GM12878 (cell line): Measurements from ENCODE around the gene SORCS2. TPM values are rescaled to one million over a fixed set of nuclear protein-coding genes. Genes with fewer than 3 reads are reported as not detected.

Source experiments
- ATAC-seq: fragments of 200-7000 bp; cut with Tn5 transposase; 3 replicates; pipeline ENCODE4 v1.9.1; 2020; ENCODE audit warnings: mild to moderate bottlenecking, moderate library complexity
- BruUV-seq: library from RNA; stranded (reverse); fragments of 400-500 nt; replicated peaks from 2 replicates; lab custom pipeline; 2021; lab: Mats Ljungman, UMichigan
- CTCF ChIA-PET: fragments of 300-600 bp; sonication (Branson Sonifier 250); formaldehyde crosslinking; extraction: SDS; loops from one replicate; lab custom pipeline; 2021; ENCODE audit warnings: inconsistent platforms; lab: Yijun Ruan, JAX
- POLR2A ChIA-PET: fragments of 350-600 bp; formaldehyde crosslinking; extraction: SDS; loops from one replicate; lab custom pipeline; 2021; ENCODE audit warnings: inconsistent platforms; lab: Charles Lee
- RAD21 ChIA-PET: fragments of 300-600 bp; sonication (Branson Sonifier 250); formaldehyde crosslinking; loops from one replicate; lab custom pipeline; 2023; ENCODE audit warnings: antibody characterized with exemption; ENCODE audit not compliant: unreplicated experiment; lab: Charles Lee
- SMC1A ChIA-PET: fragments of 300-600 bp; sonication (Branson Sonifier 250); formaldehyde crosslinking; loops from one replicate; lab custom pipeline; 2023; ENCODE audit not compliant: unreplicated experiment, uncharacterized antibody; lab: Charles Lee
- DNase-seq: peaks from one replicate; pipeline ENCODE4 v3.0.0-alpha.2; 2011; ENCODE audit warnings: low read depth, low spot score
- FAIRE-seq: peaks from 3 replicates; lab custom pipeline; 2011; peaks lifted over from hg19 to GRCh38; lab: Jason Lieb, UNC
- H2AFZ ChIP-seq: 2 replicates; pipeline ENCODE4 v1.6.0; 2011; ENCODE audit warnings: low read depth, low read length, control low read depth; ENCODE audit not compliant: control insufficient read depth
- H3K27ac ChIP-seq: 2 replicates; pipeline ENCODE4 v1.5.1; 2011; ENCODE audit warnings: control low read depth; ENCODE audit not compliant: control insufficient read depth, insufficient read depth
- H3K27me3 ChIP-seq, 2 experiments: replicated peaks in 1 of 2; 2 replicates each; pipeline versions ENCODE4 v1.6.0 to v1.6.1; 2011; ENCODE audit warnings: low read length in 1 of 2; ENCODE audit not compliant: control insufficient read depth in 2 of 2, insufficient read depth in 2 of 2
- H3K36me3 ChIP-seq, 2 experiments: 2 replicates each; pipeline ENCODE4 v1.5.1; 2011; ENCODE audit warnings: low read length in 1 of 2; ENCODE audit not compliant: control insufficient read depth in 2 of 2, insufficient read depth in 2 of 2
- H3K4me1 ChIP-seq: 2 replicates; pipeline ENCODE4 v1.6.1; 2011; ENCODE audit warnings: mild to moderate bottlenecking, low read length, moderate library complexity, mixed read lengths; ENCODE audit not compliant: control insufficient read depth, insufficient read depth
- H3K4me2 ChIP-seq: 2 replicates; pipeline ENCODE4 v1.6.0; 2011; ENCODE audit warnings: control low read depth; ENCODE audit not compliant: control insufficient read depth, insufficient read depth
- H3K4me3 ChIP-seq: fragments of 200-600 bp; sonication (generic); 2 replicates; pipeline ENCODE4 v1.5.1; 2016
- H3K79me2 ChIP-seq: 2 replicates; pipeline ENCODE4 v1.6.0; 2011; ENCODE audit warnings: low read length; ENCODE audit not compliant: control insufficient read depth, insufficient read depth
- H3K9ac ChIP-seq: 2 replicates; pipeline ENCODE4 v1.8.0; 2011; ENCODE audit warnings: low read length, control low read depth, mixed read lengths; ENCODE audit not compliant: control insufficient read depth, insufficient read depth
- H3K9me3 ChIP-seq: replicated peaks from 3 replicates; pipeline ENCODE4 v1.5.1; 2011; ENCODE audit warnings: mild to moderate bottlenecking, low read length; ENCODE audit not compliant: control insufficient read depth, insufficient read depth
- H4K20me1 ChIP-seq: 2 replicates; pipeline ENCODE4 v1.6.0; 2011; ENCODE audit not compliant: control insufficient read depth, insufficient read depth
- CBX3 ChIP-seq: fragments of 200-600 bp; sonication (generic); IDR thresholded peaks from 2 replicates; pipeline ENCODE4 v1.6.1; 2016; ENCODE audit warnings: low read depth, borderline replicate concordance
- GATAD2B ChIP-seq: fragments of 450-650 bp; conservative IDR thresholded peaks from 2 replicates; pipeline ENCODE4 v1.6.1; 2017; ENCODE audit warnings: low read depth, mild to moderate bottlenecking, moderate library complexity
- IRF3 ChIP-seq: fragments of 450-650 bp; IDR thresholded peaks from 2 replicates; pipeline ENCODE4 v1.6.1; 2014; ENCODE audit warnings: mild to moderate bottlenecking
- MAX ChIP-seq: IDR thresholded peaks from 2 replicates; pipeline ENCODE4 v1.6.1; 2012; ENCODE audit warnings: low read depth, low read length, improper control_type of control experiment
- NFYB ChIP-seq: IDR thresholded peaks from 2 replicates; pipeline ENCODE4 v1.6.1; 2011; ENCODE audit warnings: low read depth, mild to moderate bottlenecking, low read length, improper control_type of control experiment, moderate library complexity; ENCODE audit not compliant: insufficient read depth
- NKRF ChIP-seq: fragments of 450-650 bp; conservative IDR thresholded peaks from 2 replicates; pipeline ENCODE4 v1.6.1; 2017; ENCODE audit warnings: mild to moderate bottlenecking, moderate library complexity
- RELB ChIP-seq: fragments of 450-650 bp; IDR thresholded peaks from 2 replicates; pipeline ENCODE4 v1.6.1; 2017; ENCODE audit warnings: low read depth, mild to moderate bottlenecking, moderate library complexity
- SUZ12 ChIP-seq: fragments of 200-600 bp; sonication (generic); IDR thresholded peaks from one replicate; pipeline ENCODE4 v1.6.1; 2018; ENCODE audit warnings: antibody characterized with exemption, mild to moderate bottlenecking; ENCODE audit not compliant: unreplicated experiment
- USF2 ChIP-seq: IDR thresholded peaks from 2 replicates; pipeline ENCODE4 v1.6.1; 2011; ENCODE audit warnings: low read depth, low read length, improper control_type of control experiment, borderline replicate concordance
- ZNF24 ChIP-seq: fragments of 450-650 bp; IDR thresholded peaks from 2 replicates; pipeline ENCODE4 v1.6.1; 2017; ENCODE audit warnings: antibody characterized with exemption, mild to moderate bottlenecking
- ZNF592 ChIP-seq: fragments of 450-650 bp; IDR thresholded peaks from 2 replicates; pipeline ENCODE4 v1.6.1; 2017; ENCODE audit warnings: mild to moderate bottlenecking, moderate library complexity
- ZSCAN29 ChIP-seq: fragments of 450-650 bp; IDR thresholded peaks from 2 replicates; pipeline ENCODE4 v1.6.1; 2017; ENCODE audit warnings: mild to moderate bottlenecking, moderate library complexity
- WGBS: methylation state at CpG from one replicate; pipeline ENCODE4 v1.1.6; 2016; ENCODE audit warnings: low lambda C conversion rate; ENCODE audit not compliant: insufficient replicate concordance, insufficient coverage; ENCODE audit errors: missing lambda C conversion rate; 5-methylcytosine and 5-hydroxymethylcytosine counted together
- in situ Hi-C: fragments of 300-500 bp; cut with MboI; formaldehyde crosslinking; loops from 9 replicates; pipeline ENCODE4 v1.14.3; 2018; ENCODE audit warnings: mixed read lengths
- intact Hi-C: fragments of 100-400 bp; cut with micrococcal nuclease; formaldehyde crosslinking; loops from one replicate; pipeline ENCODE4 v1.14.2; 2022; ENCODE audit not compliant: unreplicated experiment
- polyA plus RNA-seq, 11 experiments: library from polyadenylated mRNA; depleted of rRNA in 4 of 11; unstranded in 6 of 11; stranded (reverse) in 5 of 11; fragments of >200 nt; fragmentation: Nextera tagmentation in 4 of 11; fragmentation: Illumina TruSeq in 1 of 11; extraction: Ambion mirVana in 4 of 11; extraction: Trizol in 1 of 11; gene quantifications; 1 replicate in 1 of 11; 2 replicates in 10 of 11; pipeline versions ENCODE4 v1.2.1 to v1.2.3, GENCODE V29; 2011 to 2016; ENCODE audit warnings: inconsistent platforms in 2 of 11, missing spikeins in 2 of 11, low read depth in 1 of 11
- total RNA-seq, 4 experiments: library from RNA; depleted of rRNA in 3 of 4; stranded (reverse); fragments of >200 nt in 3 of 4; fragmentation: Illumina TruSeq in 1 of 4; extraction: Trizol in 1 of 4; gene quantifications; 2 replicates each; pipeline versions ENCODE4 v1.2.1 to v1.2.3, GENCODE V29; 2013 to 2021

The SORCS2 gene
- total and polyA plus RNA-seq, 10 of the 15 experiments (the other 5 are each of a cell fraction or from before 2014, with no cell fraction given): 0.01 to 0.15 (median 0.05) TPM; not detected in 5

GRCh38 chr4:7210824-7211223 lies 18.5 kb downstream of the SORCS2 start (continued):
- TF ChIP-seq IRF3 (no peak), SUZ12 (no peak), MAX (no peak), ZNF592 (no peak), GATAD2B (no peak)

- Histone ChIP-seq H3K36me3 (no peaks in the 10 kb centered on the region), H3K4me2 (no peak overlapping the region), H2AFZ (no peak overlapping the region), H3K79me2 (no peaks in the 10 kb centered on the region), H3K9ac (no peak overlapping the region), H3K4me1 (no peaks in the 10 kb centered on the region), H3K9me3 (no peaks in the 10 kb centered on the region), H4K20me1 (no peaks in the 10 kb centered on the region), H3K4me3 (no peak overlapping the region), H3K27ac (no peak overlapping the region), H3K27me3 (no peaks in the 10 kb centered on the region; a peak in 2 of 4 replicates)
- in situ Hi-C loops (no loop called here), intact Hi-C loops (no loop called here)
- CTCF ChIA-PET: no interaction called here
- WGBS: 28% methylated on average over 6 of the region's 6 CpGs
- SMC1A ChIA-PET: no interaction called here
- ATAC-seq (no peak), DNase-seq (no peak), FAIRE-seq (no peak)
- POLR2A ChIA-PET: no interaction called here
- no TSS peak for BruUV-seq
- RAD21 ChIA-PET: no interaction called here
- TF ChIP-seq ZNF24 (no peak), USF2 (no peak), NKRF (no peak), ZSCAN29 (no peak), RELB (no peak), CBX3 (no peak), NFYB (no peak)
Observed at GRCh38 chr4:7212101-7212674, 19.9 kb downstream of the SORCS2 start.
